ENCODE data around the gene AP1M2.
"Not testable (repeated sequence)": the region's sequence is repeated elsewhere in the genome, so short reads cannot be mapped to it uniquely, and the experiment has no call there.

The AP1M2 gene

GRCh38 chr19:10565028-10565566 lies 22.0 kb downstream of the AP1M2 start:
- DNase-seq (ENCODE audit: low read depth), result no peak

GRCh38 chr19:10562609-10563008 lies 24.5 kb downstream of the AP1M2 start:
- DNase-seq (ENCODE audit: low read depth), result no peak

GRCh38 chr19:10560154-10560553 lies 27.0 kb downstream of the AP1M2 start:
- DNase-seq (ENCODE audit: low read depth), result no peak

GRCh38 chr19:10557603-10558197 lies 29.4 kb downstream of the AP1M2 start:
- no peak for DNase-seq (ENCODE audit: low read depth)

- DNase-seq (ENCODE audit: low read depth), result no peak
Observed at GRCh38 chr19:10555610-10555973, 31.5 kb downstream of the AP1M2 start.

- DNase-seq (ENCODE audit: low read depth), result no peak
Observed at GRCh38 chr19:10554760-10555609, 32.1 kb downstream of the AP1M2 start.

GRCh38 chr19:10553943-10554381 lies 33.1 kb downstream of the AP1M2 start:
- DNase-seq (ENCODE audit: low read depth), result no peak

GRCh38 chr19:10553087-10553667 lies 33.9 kb downstream of the AP1M2 start:
- DNase-seq (ENCODE audit: low read depth), result no peak

- DNase-seq (ENCODE audit: low read depth), result no peak
Observed at GRCh38 chr19:10552510-10553053, 34.5 kb downstream of the AP1M2 start.

- no peak for DNase-seq (ENCODE audit: low read depth)
Observed at GRCh38 chr19:10551698-10552301, 35.3 kb downstream of the AP1M2 start.

GRCh38 chr19:10551006-10551405 lies 36.1 kb downstream of the AP1M2 start:
- DNase-seq (ENCODE audit: low read depth), result not testable (repeated sequence)

GRCh38 chr19:10550336-10550735 lies 36.8 kb downstream of the AP1M2 start:
- no peak for DNase-seq (ENCODE audit: low read depth)

- DNase-seq (ENCODE audit: low read depth), result no peak
Observed at GRCh38 chr19:10549733-10550132, 37.4 kb downstream of the AP1M2 start.

- no peak for DNase-seq (ENCODE audit: low read depth)
Observed at GRCh38 chr19:10548746-10549276, 38.3 kb downstream of the AP1M2 start.

GRCh38 chr19:10546817-10547216 lies 40.3 kb downstream of the AP1M2 start:
- no peak for DNase-seq (ENCODE audit: low read depth)

- DNase-seq (ENCODE audit: low read depth), result no peak
Observed at GRCh38 chr19:10544753-10545251, 42.3 kb downstream of the AP1M2 start.

- no peak for DNase-seq (ENCODE audit: low read depth)
Observed at GRCh38 chr19:10544242-10544752, 42.8 kb downstream of the AP1M2 start.

GRCh38 chr19:10543420-10544241 lies 43.5 kb downstream of the AP1M2 start, which contains the start of gene ATG4D:
TSS of gene ATG4D (plus strand) at chr19:10543904. CDS start at chr19:10544091, 187 bp downstream.
- DNase-seq (ENCODE audit: low read depth), result no peak

GRCh38 chr19:10543059-10543419 lies 44.1 kb downstream of the AP1M2 start:
- no peak for DNase-seq (ENCODE audit: low read depth)

- DNase-seq (ENCODE audit: low read depth), result not testable (repeated sequence)
Observed at GRCh38 chr19:10539016-10539415, 48.1 kb downstream of the AP1M2 start.
